ENCODE measurements around the gene MLLT10. TPM values are rescaled to one million over a fixed set of nuclear protein-coding genes. Genes with fewer than 3 reads are reported as not detected.

Gene MLLT10
- total RNA-seq, 2 experiments from 2014 or later: 33.9 to 36.2 TPM

- Mint-ChIP-seq H3K36me3 (peaks cover 34% of the 10 kb centered on the region), H3K27me3 (no peaks in the 10 kb centered on the region), H3K9me3 (no peaks in the 10 kb centered on the region), H3K4me3 (no peak overlapping the region), H3K4me1 (peaks cover 34% of the 10 kb centered on the region), H3K27ac (peak overlapping the region; percentile 7)
- DNase-seq: no peak
These were observed 207.0 kb downstream of the MLLT10 start for GRCh38 chr10:21740989-21741388.

GRCh38 chr10:21742740-21743412 lies 208.8 kb downstream of the MLLT10 start:
- DNase-seq: no peak

GRCh38 chr10:21744223-21744622 lies 210.2 kb downstream of the MLLT10 start:
- Mint-ChIP-seq H3K9me3 (no peaks in the 10 kb centered on the region), H3K27me3 (no peaks in the 10 kb centered on the region), H3K4me3 (no peak overlapping the region), H3K4me1 (peaks cover 21% of the 10 kb centered on the region), H3K27ac (no peak overlapping the region), H3K36me3 (peaks cover 22% of the 10 kb centered on the region)
- no peak for DNase-seq

More at GRCh38 chr10:21742740-21743412, 208.8 kb downstream of the MLLT10 start:
- H3K9me3 Mint-ChIP-seq: no peaks in the 10 kb centered on the region
- no peaks in the 10 kb centered on the region for H3K27me3 Mint-ChIP-seq
- H3K27ac Mint-ChIP-seq: peak overlapping the region; percentile 4
- H3K4me3 Mint-ChIP-seq: no peak overlapping the region
- H3K36me3 Mint-ChIP-seq: peaks cover 30% of the 10 kb centered on the region
- peaks cover 26% of the 10 kb centered on the region for H3K4me1 Mint-ChIP-seq

- Mint-ChIP-seq H3K27me3 (no peaks in the 10 kb centered on the region), H3K9me3 (no peaks in the 10 kb centered on the region), H3K27ac (peak overlapping the region; percentile 57), H3K4me1 (peaks cover 12% of the 10 kb centered on the region), H3K4me3 (no peak overlapping the region), H3K36me3 (peaks cover 14% of the 10 kb centered on the region)
- DNase-seq: peak; percentile 9
These were observed 212.1 kb downstream of the MLLT10 start for GRCh38 chr10:21746118-21746517.

GRCh38 chr10:21747809-21748208 lies 213.8 kb downstream of the MLLT10 start:
- no peak overlapping the region for H3K27ac Mint-ChIP-seq
- H3K9me3 Mint-ChIP-seq: no peaks in the 10 kb centered on the region
- H3K27me3 Mint-ChIP-seq: no peaks in the 10 kb centered on the region
- no peak for DNase-seq
- peaks cover 10% of the 10 kb centered on the region for H3K4me1 Mint-ChIP-seq
- H3K36me3 Mint-ChIP-seq: peaks cover 12% of the 10 kb centered on the region
- no peak overlapping the region for H3K4me3 Mint-ChIP-seq

- H3K27ac Mint-ChIP-seq: no peak overlapping the region
- H3K4me1 Mint-ChIP-seq: peaks cover 10% of the 10 kb centered on the region
- no peak for DNase-seq
- no peaks in the 10 kb centered on the region for H3K9me3 Mint-ChIP-seq
- peaks cover 15% of the 10 kb centered on the region for H3K36me3 Mint-ChIP-seq
- H3K27me3 Mint-ChIP-seq: no peaks in the 10 kb centered on the region
- H3K4me3 Mint-ChIP-seq: no peak overlapping the region
These were observed 215.8 kb downstream of the MLLT10 start for GRCh38 chr10:21749788-21750187.

GRCh38 chr10:21750424-21750823 lies 216.4 kb downstream of the MLLT10 start:
- H3K9me3 Mint-ChIP-seq: no peaks in the 10 kb centered on the region
- H3K4me3 Mint-ChIP-seq: no peak overlapping the region
- no peak overlapping the region for H3K27ac Mint-ChIP-seq
- peaks cover 10% of the 10 kb centered on the region for H3K4me1 Mint-ChIP-seq
- no peaks in the 10 kb centered on the region for H3K27me3 Mint-ChIP-seq
- peaks cover 13% of the 10 kb centered on the region for H3K36me3 Mint-ChIP-seq
- no peak for DNase-seq

- Mint-ChIP-seq H3K4me3 (no peak overlapping the region), H3K27me3 (no peaks in the 10 kb centered on the region), H3K9me3 (no peaks in the 10 kb centered on the region), H3K36me3 (peaks cover 8% of the 10 kb centered on the region), H3K4me1 (peaks cover 5% of the 10 kb centered on the region), H3K27ac (no peak overlapping the region)
- DNase-seq: no peak
These were observed 217.6 kb downstream of the MLLT10 start for GRCh38 chr10:21751341-21752310.

GRCh38 chr10:21753497-21754270 lies 219.7 kb downstream of the MLLT10 start:
- Mint-ChIP-seq H3K9me3 (no peaks in the 10 kb centered on the region), H3K27me3 (no peaks in the 10 kb centered on the region), H3K27ac (no peak overlapping the region), H3K4me1 (peaks cover 3% of the 10 kb centered on the region), H3K36me3 (peaks cover 4% of the 10 kb centered on the region), H3K4me3 (no peak overlapping the region)
- no peak for DNase-seq

- H3K36me3 Mint-ChIP-seq: peaks cover 8% of the 10 kb centered on the region
- DNase-seq: no peak
- no peaks in the 10 kb centered on the region for H3K9me3 Mint-ChIP-seq
- H3K4me3 Mint-ChIP-seq: no peak overlapping the region
- H3K27me3 Mint-ChIP-seq: no peaks in the 10 kb centered on the region
- H3K27ac Mint-ChIP-seq: no peak overlapping the region
- peaks cover 3% of the 10 kb centered on the region for H3K4me1 Mint-ChIP-seq
These were observed 220.5 kb downstream of the MLLT10 start for GRCh38 chr10:21754410-21755011.

- H3K27ac Mint-ChIP-seq: no peak overlapping the region
- H3K36me3 Mint-ChIP-seq: peaks cover 8% of the 10 kb centered on the region
- no peaks in the 10 kb centered on the region for H3K9me3 Mint-ChIP-seq
- no peak for DNase-seq
- no peaks in the 10 kb centered on the region for H3K4me1 Mint-ChIP-seq
- no peaks in the 10 kb centered on the region for H3K27me3 Mint-ChIP-seq
- no peak overlapping the region for H3K4me3 Mint-ChIP-seq
These were observed 222.7 kb downstream of the MLLT10 start for GRCh38 chr10:21756707-21757106.

GRCh38 chr10:21757185-21757901 lies 223.3 kb downstream of the MLLT10 start:
- H3K27me3 Mint-ChIP-seq: no peaks in the 10 kb centered on the region
- H3K27ac Mint-ChIP-seq: no peak overlapping the region
- no peak for DNase-seq
- H3K36me3 Mint-ChIP-seq: peaks cover 8% of the 10 kb centered on the region
- H3K4me1 Mint-ChIP-seq: no peaks in the 10 kb centered on the region
- H3K9me3 Mint-ChIP-seq: no peaks in the 10 kb centered on the region
- no peak overlapping the region for H3K4me3 Mint-ChIP-seq

GRCh38 chr10:21758239-21758638 lies 224.2 kb downstream of the MLLT10 start:
- H3K4me3 Mint-ChIP-seq: no peak overlapping the region
- DNase-seq: no peak
- no peaks in the 10 kb centered on the region for H3K27me3 Mint-ChIP-seq
- no peaks in the 10 kb centered on the region for H3K9me3 Mint-ChIP-seq
- no peak overlapping the region for H3K27ac Mint-ChIP-seq
- no peaks in the 10 kb centered on the region for H3K4me1 Mint-ChIP-seq
- peaks cover 8% of the 10 kb centered on the region for H3K36me3 Mint-ChIP-seq

- H3K36me3 Mint-ChIP-seq: peaks cover 6% of the 10 kb centered on the region
- no peaks in the 10 kb centered on the region for H3K4me1 Mint-ChIP-seq
- H3K27me3 Mint-ChIP-seq: no peaks in the 10 kb centered on the region
- no peak overlapping the region for H3K27ac Mint-ChIP-seq
- no peak for DNase-seq
- H3K4me3 Mint-ChIP-seq: no peak overlapping the region
- H3K9me3 Mint-ChIP-seq: no peaks in the 10 kb centered on the region
These were observed 224.7 kb downstream of the MLLT10 start for GRCh38 chr10:21758696-21759095.

Measured in activated naive CD8-positive, alpha-beta T cell treated with anti-CD3 and anti-CD28 coated beads for 36 hours (primary cell).